Thymus (tissue), 11 donors: Measurements from ENCODE around the gene PRR22. TPM values are rescaled to one million over a fixed set of nuclear protein-coding genes. Genes with fewer than 3 reads are reported as not detected.

ENCODE experiments used
- DNase-seq, 9 donors: peaks; one replicate each; pipeline ENCODE4 v3.0.0-alpha.2; 2013; ENCODE audit warnings: low spot score in 9 of 9, low read depth in 6 of 9, missing footprints in 1 of 9
- H3K27ac ChIP-seq, 2 donors: one replicate each; pipeline ENCODE4 v1.5.1; 2013; ENCODE audit warnings: control low read depth in 1 of 2, low read depth in 1 of 2, low read length in 1 of 2, mild to moderate bottlenecking in 1 of 2, moderate library complexity in 1 of 2
- H3K27me3 ChIP-seq, 2 donors: one replicate each; pipeline ENCODE4 v1.5.1; 2013; ENCODE audit warnings: low read length in 1 of 2; ENCODE audit not compliant: control insufficient read depth in 2 of 2, insufficient read depth in 1 of 2
- H3K36me3 ChIP-seq, 2 donors: one replicate each; pipeline ENCODE4 v1.5.1; 2013; ENCODE audit warnings: low read length in 1 of 2, mild to moderate bottlenecking in 1 of 2, moderate library complexity in 1 of 2; ENCODE audit not compliant: control insufficient read depth in 2 of 2, insufficient read depth in 2 of 2
- H3K4me1 ChIP-seq, 2 donors: one replicate each; pipeline ENCODE4 v1.5.1; 2013; ENCODE audit warnings: low read length in 2 of 2; ENCODE audit not compliant: control insufficient read depth in 2 of 2, insufficient read depth in 2 of 2
- H3K4me3 ChIP-seq, 2 donors: one replicate each; pipeline ENCODE4 v1.5.1; 2013; ENCODE audit warnings: low read length in 2 of 2, control low read depth in 1 of 2, mild to moderate bottlenecking in 1 of 2
- H3K9me3 ChIP-seq, 2 donors: one replicate each; pipeline ENCODE4 v1.5.1; 2013; ENCODE audit warnings: low read length in 1 of 2, mild to moderate bottlenecking in 1 of 2; ENCODE audit not compliant: control insufficient read depth in 2 of 2, insufficient read depth in 1 of 2
- WGBS: extraction: QIAGEN DNeasy Blood & Tissue Kit; methylation state at CpG from one replicate; pipeline ENCODE4 v1.1.7; 2013; 5-methylcytosine and 5-hydroxymethylcytosine counted together
- polyA plus RNA-seq: library from polyadenylated mRNA; stranded (reverse); fragments of 200-250 nt; gene quantifications from one replicate; pipeline ENCODE4 v1.2.3, GENCODE V29; 2013
- total RNA-seq: library from RNA; stranded (reverse); fragments of 120-200 nt; gene quantifications from one replicate; pipeline ENCODE4 v1.2.4, GENCODE V29; 2013
- donor health status: healthy.

Gene PRR22
- total and polyA plus RNA-seq, 2 donors: 1.6 to 13.6 TPM

DNA sequence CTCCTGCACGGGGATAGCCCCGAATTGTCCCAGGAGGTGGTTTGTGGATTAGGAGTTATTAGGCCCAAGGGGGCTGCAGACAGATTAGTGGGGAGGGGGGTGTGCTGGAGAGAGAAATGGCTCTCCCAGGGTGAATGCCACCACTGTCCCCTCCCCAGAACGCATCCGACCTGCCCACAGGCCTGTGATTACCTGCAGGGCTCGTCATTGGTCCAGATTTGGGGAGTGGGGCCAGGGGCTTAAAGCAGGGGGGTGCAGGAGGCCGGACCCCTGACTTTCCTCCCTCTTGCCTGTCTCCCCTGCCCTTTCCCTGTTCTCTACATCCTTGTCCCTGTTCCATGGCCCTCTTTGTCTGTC, 21.6 kb upstream of the PRR22 start:
- Histone ChIP-seq H3K36me3 (no peaks in the 10 kb centered on the region), H3K4me3 (no peak overlapping the region), H3K4me1 (peaks cover 13 to 27% of the 10 kb centered on the region in 2 donors), H3K9me3 (peaks cover 0 to 12% of the 10 kb centered on the region in 2 donors), H3K27ac (no peak overlapping the region), H3K27me3 (peaks cover 30 to 66% of the 10 kb centered on the region in 2 donors)
- no peak for DNase-seq
- 48% methylated on average over 6 of the region's 6 CpGs for WGBS

DNA sequence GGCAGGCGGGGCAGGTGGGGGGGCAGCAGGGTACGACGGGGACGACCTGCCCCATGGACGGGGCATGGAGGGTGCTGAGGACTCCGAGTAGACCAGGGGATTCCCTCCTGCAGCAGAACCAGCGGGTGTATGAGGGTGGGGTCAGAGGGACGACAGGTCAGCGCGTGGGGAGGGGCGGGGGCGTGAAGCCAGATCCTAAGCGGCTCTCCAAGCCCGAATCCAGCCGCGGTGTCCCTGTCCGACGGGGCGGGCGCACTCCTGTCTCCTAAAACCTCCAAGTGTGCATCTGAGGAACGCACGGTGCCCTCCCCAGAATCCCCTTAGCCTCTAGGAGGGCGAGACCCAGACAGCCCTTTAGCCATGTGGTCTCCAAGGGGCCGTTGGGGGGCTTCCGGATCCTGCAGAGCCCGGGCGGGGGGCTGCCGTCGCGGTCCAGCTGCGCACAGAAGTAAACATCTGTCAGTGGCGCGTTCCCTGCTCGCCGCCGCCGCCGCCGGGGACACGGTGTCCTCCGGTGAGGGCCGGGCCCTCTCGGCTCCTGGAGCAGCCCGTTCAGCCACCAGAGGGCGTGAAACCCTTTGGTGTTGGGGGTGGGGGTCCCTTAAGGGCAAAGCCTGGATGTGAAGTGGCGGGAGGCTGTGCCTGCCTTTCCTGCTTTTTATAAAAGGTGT, 21.1 kb upstream of the PRR22 start:
- peaks cover 30 to 71% of the 10 kb centered on the region in 2 donors for H3K27me3 ChIP-seq
- H3K27ac ChIP-seq: no peak overlapping the region
- H3K9me3 ChIP-seq: peaks cover 0 to 12% of the 10 kb centered on the region in 2 donors
- 4% methylated on average over 46 of the region's 46 CpGs for WGBS
- H3K4me1 ChIP-seq: peaks cover 13 to 27% of the 10 kb centered on the region in 2 donors
- H3K4me3 ChIP-seq: peak overlapping the region in 1 of 2 donors; percentile 45
- H3K36me3 ChIP-seq: no peaks in the 10 kb centered on the region
- peak in 2 of 9 donors; percentile 61 to 75 for DNase-seq

DNA sequence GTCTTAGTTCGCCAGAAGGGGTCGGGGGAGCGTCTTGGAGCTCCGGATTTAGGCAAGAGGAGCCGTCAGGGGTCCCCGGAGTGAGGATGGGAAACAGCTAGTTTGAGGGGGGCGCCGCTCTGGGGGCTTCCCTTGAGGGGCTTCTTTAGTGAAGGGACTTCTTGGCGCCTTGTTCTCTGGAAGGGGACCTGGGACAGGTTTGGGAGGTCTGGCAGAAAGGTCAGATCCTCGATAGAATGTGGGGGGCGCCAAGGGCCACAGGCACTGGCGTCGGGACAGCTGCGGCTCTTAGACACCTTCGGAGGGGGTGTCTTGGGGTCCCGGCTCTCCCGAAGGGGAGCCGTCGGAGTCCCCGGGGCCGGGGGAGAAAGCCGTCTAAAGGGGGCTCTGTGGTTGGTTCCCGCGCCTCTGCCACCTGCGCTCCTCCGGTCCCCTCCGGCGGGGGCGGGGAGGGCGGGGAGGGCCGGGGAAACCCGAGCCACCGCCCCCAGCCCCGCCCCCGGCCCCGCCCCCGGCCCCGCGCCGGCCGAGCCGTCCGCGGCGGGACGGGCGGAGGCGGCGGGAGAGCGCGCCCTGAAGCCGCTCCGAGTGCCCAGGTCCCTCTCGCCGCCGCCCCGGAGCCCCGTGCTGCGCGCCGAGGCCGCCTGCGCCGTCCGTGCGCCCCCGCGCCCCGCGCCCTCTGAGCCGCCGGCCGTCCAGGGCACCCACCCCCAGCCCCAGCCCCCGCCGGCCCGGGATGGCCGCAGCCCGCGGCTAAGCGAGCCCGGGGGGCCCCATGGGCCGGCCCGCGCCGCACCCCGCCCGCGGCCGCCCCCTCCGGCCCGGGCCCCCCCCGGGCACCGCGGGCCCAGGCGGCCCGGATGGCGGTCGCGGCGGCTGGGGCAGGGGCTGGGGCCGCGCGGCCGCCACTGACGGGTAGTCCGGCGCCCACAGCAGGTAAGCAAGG, 20.2 kb upstream of the PRR22 start, which contains the start of gene NRTN:
Gene NRTN, plus strand, starts transcription at position 552 of the 946 bp plus-strand sequence. CDS start 19,099 bp downstream, outside the sequence.
- H3K9me3 ChIP-seq: peaks cover 0 to 12% of the 10 kb centered on the region in 2 donors
- no peaks in the 10 kb centered on the region for H3K36me3 ChIP-seq
- H3K4me3 ChIP-seq: peak within 1 kb of the TSS in 1 of 2 donors; percentile 45
- peaks cover 30 to 79% of the 10 kb centered on the region in 2 donors for H3K27me3 ChIP-seq
- WGBS: 3% methylated on average over 104 of the region's 107 CpGs
- DNase-seq: peak in 2 of 9 donors; percentile 44 to 69
- peaks cover 13 to 27% of the 10 kb centered on the region in 2 donors for H3K4me1 ChIP-seq
- H3K27ac ChIP-seq: no peak within 1 kb of the TSS

DNA sequence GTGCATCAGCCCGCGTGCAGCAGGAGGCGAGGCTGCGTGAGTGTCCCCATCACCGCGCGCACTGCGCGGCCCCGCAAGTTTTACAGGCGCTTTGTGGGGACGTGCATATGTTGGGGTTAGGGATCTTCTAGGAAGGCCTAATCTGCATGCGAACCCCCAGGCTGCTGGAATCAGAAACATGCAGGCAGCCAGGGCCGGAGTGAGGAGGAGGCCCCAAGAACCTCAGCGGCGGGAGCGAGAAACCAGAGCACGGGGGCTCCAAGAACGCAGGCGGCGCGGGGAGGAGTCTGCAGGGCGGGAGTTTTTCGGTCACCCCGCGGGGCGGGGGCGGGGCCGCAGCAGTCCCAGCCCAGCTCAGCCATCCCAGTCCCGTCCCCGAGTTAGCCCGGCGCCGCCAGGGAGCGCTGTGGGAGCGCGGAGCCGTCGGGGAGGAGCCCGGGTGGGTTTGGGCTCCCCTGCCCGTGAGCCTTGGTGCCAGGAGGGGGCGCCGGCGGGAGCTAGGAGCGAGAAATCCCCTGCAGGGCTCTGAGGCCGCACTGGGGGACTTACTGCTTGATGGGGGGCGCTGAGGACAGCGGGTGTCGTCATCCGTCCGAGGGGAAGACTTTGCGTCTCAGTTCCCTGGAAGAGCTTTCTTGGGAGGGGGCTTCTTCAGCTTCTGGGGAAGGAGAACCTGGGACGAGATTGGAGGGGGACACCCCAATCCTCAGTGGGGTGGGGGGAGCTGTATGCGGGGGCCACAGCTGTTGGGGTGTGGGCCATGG, 19.4 kb upstream of the PRR22 start:
- Histone ChIP-seq H3K27ac (no peak overlapping the region), H3K4me3 (peak overlapping the region; percentile 14 to 45), H3K27me3 (peaks cover 30 to 87% of the 10 kb centered on the region in 2 donors), H3K9me3 (peaks cover 0 to 12% of the 10 kb centered on the region in 2 donors), H3K4me1 (peaks cover 13 to 27% of the 10 kb centered on the region in 2 donors), H3K36me3 (no peaks in the 10 kb centered on the region)
- DNase-seq: peak in 8 of 9 donors; percentile 82 to 96 (median 90)
- WGBS: 1% methylated on average over 54 of the region's 54 CpGs

DNA sequence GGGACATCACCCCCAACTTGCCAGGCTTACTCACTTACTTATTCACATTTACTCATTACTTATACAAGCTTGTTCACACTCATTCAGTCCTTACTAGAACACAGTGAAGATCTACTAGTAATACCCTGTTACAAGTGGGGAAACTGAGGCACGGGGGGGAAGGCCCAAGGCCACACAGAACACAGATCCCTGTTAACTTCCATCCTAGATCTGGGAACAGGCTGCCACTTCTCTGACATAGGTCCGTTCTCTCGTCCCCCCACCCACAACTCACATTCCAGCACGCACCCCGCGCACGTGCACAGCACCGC, 18.9 kb upstream of the PRR22 start:
- 17% methylated on average over 8 of the region's 8 CpGs for WGBS
- H3K36me3 ChIP-seq: no peaks in the 10 kb centered on the region
- peaks cover 0 to 12% of the 10 kb centered on the region in 2 donors for H3K9me3 ChIP-seq
- DNase-seq: no peak
- no peak overlapping the region for H3K27ac ChIP-seq
- peaks cover 30 to 86% of the 10 kb centered on the region in 2 donors for H3K27me3 ChIP-seq
- peak overlapping the region; percentile 14 to 41 for H3K4me3 ChIP-seq
- H3K4me1 ChIP-seq: peaks cover 13 to 27% of the 10 kb centered on the region in 2 donors

DNA sequence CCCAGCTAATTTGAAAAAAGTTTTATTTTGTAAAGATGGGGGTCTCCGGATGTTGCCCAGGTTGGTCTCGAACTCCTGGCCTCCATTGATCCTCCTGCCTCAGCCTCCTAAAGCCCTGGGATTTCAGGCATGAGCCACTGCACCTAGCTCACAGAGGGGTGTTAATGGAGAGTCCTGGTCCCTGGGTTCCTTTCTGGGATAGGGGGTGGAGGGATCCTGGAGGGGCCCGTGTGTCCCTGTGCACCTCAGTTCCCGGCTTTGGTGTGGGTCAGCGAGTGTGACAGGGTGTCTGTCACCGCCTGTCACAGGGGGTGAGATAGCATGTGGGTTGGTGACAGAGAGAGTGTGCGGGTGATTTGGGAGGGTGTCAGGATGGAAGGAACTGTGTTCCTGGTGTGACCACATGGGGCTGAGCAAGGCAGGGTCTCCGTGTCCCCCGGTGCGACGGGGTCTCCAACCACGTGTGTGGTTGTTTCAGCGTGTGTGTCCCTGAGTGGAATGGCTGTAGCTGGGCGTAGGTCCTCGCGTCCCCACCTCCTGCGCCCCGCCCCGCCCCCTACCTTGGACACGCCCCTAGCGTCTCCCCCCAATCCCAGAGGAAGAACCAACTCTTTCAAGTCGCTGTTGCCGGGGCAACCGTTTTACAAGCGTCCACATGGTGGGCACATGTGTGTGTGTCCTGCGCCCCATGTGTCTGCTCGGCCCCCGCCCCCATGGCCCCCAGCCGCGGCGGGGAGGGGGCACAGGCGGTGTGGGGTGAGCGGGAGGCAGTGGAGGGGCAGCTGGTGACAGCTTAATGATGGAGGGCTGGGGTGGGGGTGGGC, 17.5 kb upstream of the PRR22 start:
- no peak overlapping the region for H3K27ac ChIP-seq
- peaks cover 13 to 27% of the 10 kb centered on the region in 2 donors for H3K4me1 ChIP-seq
- peak in 2 of 9 donors; percentile 21 to 44 for DNase-seq
- H3K4me3 ChIP-seq: no peak overlapping the region
- H3K36me3 ChIP-seq: no peaks in the 10 kb centered on the region
- WGBS: 22% methylated on average over 33 of the region's 33 CpGs
- peaks cover 0 to 12% of the 10 kb centered on the region in 2 donors for H3K9me3 ChIP-seq
- H3K27me3 ChIP-seq: peaks cover 30 to 77% of the 10 kb centered on the region in 2 donors

DNA sequence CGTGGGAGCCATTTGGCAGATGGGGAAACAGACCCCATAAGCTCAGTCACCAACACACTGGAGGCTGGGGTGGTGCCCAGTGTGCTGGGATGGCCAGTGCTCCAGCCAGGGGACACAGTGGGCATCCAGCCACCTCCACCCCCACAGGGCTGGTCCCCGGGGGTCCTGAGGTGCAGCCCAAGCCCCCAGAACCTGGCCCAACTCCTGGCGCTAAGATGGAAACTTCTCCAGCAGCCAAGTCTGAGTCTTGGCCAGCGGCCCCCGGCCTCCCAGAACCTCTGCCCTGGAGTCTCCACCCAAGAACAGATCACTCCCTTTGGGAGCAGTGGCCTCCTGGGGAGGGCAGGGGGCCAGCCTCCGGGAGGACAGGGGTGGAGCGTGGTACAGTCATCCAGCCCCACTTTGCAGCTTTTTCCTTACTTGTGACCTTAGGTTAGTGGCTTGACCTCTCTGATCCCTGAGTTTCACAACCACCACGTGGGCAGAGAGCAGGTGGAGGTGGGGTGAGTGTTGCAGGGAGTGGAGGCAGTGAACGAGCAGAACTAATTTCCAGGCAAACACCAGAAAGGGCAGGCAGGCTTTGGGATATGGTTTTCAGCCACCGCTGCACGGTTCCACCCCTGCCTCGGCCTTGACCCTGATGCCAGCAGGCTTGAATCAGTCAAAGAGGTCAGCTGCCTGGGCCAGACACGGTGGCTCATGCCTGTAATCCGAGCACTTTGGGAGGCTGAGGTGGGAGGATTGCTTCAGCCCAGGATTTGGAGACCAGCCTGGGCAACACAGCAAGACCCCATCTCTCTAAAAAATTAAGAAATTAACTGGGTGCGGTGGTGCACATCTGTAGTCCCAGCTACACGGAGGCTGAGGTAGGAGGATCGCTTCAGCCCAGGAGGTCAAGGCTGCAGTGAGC, 16.1 kb upstream of the PRR22 start:
- WGBS: 93% methylated on average over 17 of the region's 17 CpGs
- no peak for DNase-seq

More for the DNA sequence above, 16.1 kb upstream of the PRR22 start:
- peaks cover 21 to 63% of the 10 kb centered on the region in 2 donors for H3K27me3 ChIP-seq
- H3K27ac ChIP-seq: no peak overlapping the region
- peaks cover 13 to 24% of the 10 kb centered on the region in 2 donors for H3K4me1 ChIP-seq
- H3K9me3 ChIP-seq: peaks cover 0 to 5% of the 10 kb centered on the region in 2 donors
- no peaks in the 10 kb centered on the region for H3K36me3 ChIP-seq
- no peak overlapping the region for H3K4me3 ChIP-seq
